HFFc6 (cell line): ENCODE data around the gene EIF5B. TPM values are rescaled to one million over a fixed set of nuclear protein-coding genes. Genes with fewer than 3 reads are reported as not detected.
A peak's percentile ranks its signal among the peaks of the same experiment; 100 is the strongest.
"Not testable (repeated sequence)": the region's sequence is repeated elsewhere in the genome, so short reads cannot be mapped to it uniquely, and the experiment has no call there.

ENCODE experiments used
- DNase-seq: peaks from one replicate; pipeline ENCODE4 v3.0.0-alpha.2; 2018
- H3K27ac Mint-ChIP-seq: 2 replicates; pipeline ENCODE4 v1.8.0; 2020; ENCODE audit warnings: mild to moderate bottlenecking, mixed read lengths
- H3K27me3 Mint-ChIP-seq: 2 replicates; pipeline ENCODE4 v1.8.0; 2021; ENCODE audit warnings: mild to moderate bottlenecking, moderate library complexity, mixed read lengths; ENCODE audit not compliant: insufficient read depth
- H3K36me3 Mint-ChIP-seq: 2 replicates; pipeline ENCODE4 v1.8.0; 2021; ENCODE audit warnings: low read depth, mixed read lengths
- H3K4me1 Mint-ChIP-seq: 2 replicates; pipeline ENCODE4 v1.8.0; 2020; ENCODE audit warnings: low read depth, mixed read lengths
- H3K4me3 Mint-ChIP-seq: 2 replicates; pipeline ENCODE4 v1.8.0; 2020; ENCODE audit warnings: mild to moderate bottlenecking, moderate library complexity, mixed read lengths
- H3K9me3 Mint-ChIP-seq: 2 replicates; pipeline ENCODE4 v1.8.0; 2020; ENCODE audit warnings: mild to moderate bottlenecking, mixed read lengths
- CTCF ChIP-seq: fragments of 200-600 bp; sonication (generic); IDR thresholded peaks from 2 replicates; pipeline ENCODE4 v1.5.0; 2021; ENCODE audit warnings: antibody characterized with exemption, mild to moderate bottlenecking
- total RNA-seq, 6 experiments: library from RNA; stranded (reverse); fragmentation: NEBNext Ultra II Directional; extraction: Animal tissue kit (Norgen Biotek cat#: 25700); gene quantifications; 2 replicates in 1 of 6; 3 replicates in 5 of 6; pipeline ENCODE4 v1.2.3, GENCODE V29; 2021

Gene EIF5B
- total RNA-seq, 6 experiments from 2014 or later = 43.9 to 51.1 (median 47.8) TPM

GRCh38 chr2:99342536-99342935 is 5.3 kb downstream of the EIF5B start:
- H3K9me3 Mint-ChIP-seq = no peaks in the 10 kb centered on the region
- H3K4me3 Mint-ChIP-seq = no peak overlapping the region
- DNase-seq = no peak
- peaks cover 5% of the 10 kb centered on the region; the same call in 1 of the 2 replicates for H3K36me3 Mint-ChIP-seq
- no peaks in the 10 kb centered on the region for H3K27me3 Mint-ChIP-seq
- no peak overlapping the region for H3K27ac Mint-ChIP-seq
- no peak for TF ChIP-seq CTCF
- H3K4me1 Mint-ChIP-seq = peaks cover 26% of the 10 kb centered on the region

GRCh38 chr2:99345446-99345845 is 8.3 kb downstream of the EIF5B start:
- not testable (repeated sequence) for H3K27me3 Mint-ChIP-seq, H3K4me3 Mint-ChIP-seq

GRCh38 chr2:99346218-99346617 is 9.0 kb downstream of the EIF5B start:
- no peaks in the 10 kb centered on the region for H3K27me3 Mint-ChIP-seq
- DNase-seq = no peak
- no peak for TF ChIP-seq CTCF
- peaks cover 25% of the 10 kb centered on the region for H3K4me1 Mint-ChIP-seq
- no peak overlapping the region for H3K4me3 Mint-ChIP-seq
- no peak overlapping the region for H3K27ac Mint-ChIP-seq
- H3K9me3 Mint-ChIP-seq = no peaks in the 10 kb centered on the region
- H3K36me3 Mint-ChIP-seq = peaks cover 5% of the 10 kb centered on the region; the same call in 1 of the 2 replicates

More at GRCh38 chr2:99345446-99345845, 8.3 kb downstream of the EIF5B start:
- DNase-seq, H3K9me3 Mint-ChIP-seq, H3K36me3 Mint-ChIP-seq, H3K27ac Mint-ChIP-seq: not testable (repeated sequence)
- H3K4me1 Mint-ChIP-seq = peaks cover 31% of the 10 kb centered on the region

- Mint-ChIP-seq H3K27ac (no peak overlapping the region), H3K4me1 (peaks cover 16% of the 10 kb centered on the region; the same call in 1 of the 2 replicates), H3K9me3 (no peaks in the 10 kb centered on the region), H3K36me3 (peaks cover 3% of the 10 kb centered on the region; the same call in 1 of the 2 replicates), H3K4me3 (no peak overlapping the region), H3K27me3 (no peaks in the 10 kb centered on the region)
- no peak for TF ChIP-seq CTCF
- no peak for DNase-seq
Observed at GRCh38 chr2:99348173-99348572, 11.0 kb downstream of the EIF5B start.

GRCh38 chr2:99350194-99350593 is 13.0 kb downstream of the EIF5B start:
- Mint-ChIP-seq H3K27ac (no peak overlapping the region), H3K9me3 (no peaks in the 10 kb centered on the region), H3K4me1 (peaks cover 31% of the 10 kb centered on the region), H3K27me3 (no peaks in the 10 kb centered on the region), H3K36me3 (no peaks in the 10 kb centered on the region), H3K4me3 (no peak overlapping the region)
- no peak for DNase-seq
- TF ChIP-seq CTCF = no peak

GRCh38 chr2:99354070-99354469 is 16.9 kb downstream of the EIF5B start:
- peak; percentile 7 for DNase-seq
- H3K27ac Mint-ChIP-seq = peak overlapping the region; percentile 59; the same call in 1 of the 2 replicates
- no peak for TF ChIP-seq CTCF

GRCh38 chr2:99354825-99355224 is 17.6 kb downstream of the EIF5B start:
- H3K9me3 Mint-ChIP-seq, H3K27ac Mint-ChIP-seq, H3K27me3 Mint-ChIP-seq, H3K4me3 Mint-ChIP-seq, DNase-seq, H3K36me3 Mint-ChIP-seq: not testable (repeated sequence)
- peaks cover 24% of the 10 kb centered on the region for H3K4me1 Mint-ChIP-seq

More at GRCh38 chr2:99354070-99354469, 16.9 kb downstream of the EIF5B start:
- Mint-ChIP-seq H3K9me3 (no peaks in the 10 kb centered on the region), H3K27me3 (no peaks in the 10 kb centered on the region; the same call in 1 of the 2 replicates), H3K36me3 (peaks cover 5% of the 10 kb centered on the region; the same call in 1 of the 2 replicates), H3K4me3 (peak overlapping the region; percentile 11; the same call in 1 of the 2 replicates), H3K4me1 (peaks cover 28% of the 10 kb centered on the region)
